SIG-M5 treated with dmso at 0.1 percent for 504 hours (cell line): ENCODE measurements around the gene MKS1.

Experiments
- DNase-seq: peaks from one replicate; lab custom pipeline; 2025; ENCODE audit not compliant: unreplicated experiment; lab: John Stamatoyannopoulos, UW

The MKS1 gene

DNA sequence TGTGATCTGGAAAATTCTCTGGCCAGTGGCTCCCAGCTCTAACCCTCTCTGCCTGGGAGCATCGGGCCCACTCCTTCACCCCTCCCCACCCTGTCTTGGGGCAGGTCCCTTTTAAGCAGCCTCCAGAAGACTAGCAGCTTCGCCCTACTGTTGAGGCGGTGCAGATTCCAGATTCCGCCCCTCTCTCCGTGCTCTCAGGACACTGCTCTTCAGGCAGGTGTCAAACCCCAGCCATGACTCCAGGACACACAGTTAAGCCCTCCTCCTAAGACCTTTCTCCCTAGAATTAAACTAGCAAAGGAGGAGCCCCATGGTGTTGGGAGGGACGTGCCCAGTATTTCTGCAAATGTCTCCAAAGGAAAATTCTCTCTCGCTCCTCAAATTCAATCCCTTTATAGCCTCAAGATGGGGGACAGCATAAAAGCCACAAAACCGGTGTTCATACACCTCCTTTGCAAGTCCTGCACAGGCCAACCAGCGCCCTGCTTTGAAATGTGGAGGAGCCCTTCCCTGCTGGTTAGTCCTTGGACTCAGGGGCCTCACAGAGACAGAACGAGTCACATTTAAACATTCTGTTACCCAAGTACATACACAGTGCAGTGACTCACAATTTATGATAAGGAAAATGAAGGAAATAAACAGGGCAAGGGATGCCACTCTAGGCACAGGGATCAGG, 26.5 kb upstream of the MKS1 start:
- DNase-seq, result no peak

GRCh38 chr17:58244963-58245362, 25.9 kb upstream of the MKS1 start:
- DNase-seq, result no peak

DNA sequence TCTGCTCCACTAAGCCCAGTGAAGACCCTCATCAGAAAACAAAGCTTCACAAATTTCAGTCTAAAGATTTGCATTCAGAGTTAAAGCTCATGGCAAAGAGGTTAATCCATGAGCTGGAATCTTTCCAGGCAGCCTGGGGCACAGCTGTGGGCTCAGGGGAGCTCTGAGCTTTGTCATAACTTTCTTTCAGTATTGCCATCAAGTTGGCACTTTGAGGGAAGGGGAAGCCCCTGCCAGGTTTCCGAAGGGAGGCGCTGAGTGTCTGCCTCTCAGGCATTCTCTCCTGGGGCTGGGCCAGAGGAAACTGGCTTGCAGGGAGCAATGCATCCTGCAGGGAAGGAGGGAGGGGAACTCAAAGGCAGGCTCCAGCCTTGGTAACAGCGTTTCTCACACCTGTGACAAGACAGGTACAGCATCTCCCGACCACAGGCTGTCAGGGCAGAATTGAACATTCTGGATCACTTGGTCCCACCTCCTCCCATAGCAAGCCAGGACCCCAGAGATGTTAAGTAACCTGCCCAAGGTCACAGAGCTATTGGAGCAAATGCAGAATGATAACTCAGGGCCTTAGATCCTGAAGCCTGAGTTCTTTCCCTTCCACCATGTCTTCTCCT, 23.2 kb upstream of the MKS1 start:
- no peak for DNase-seq

DNA sequence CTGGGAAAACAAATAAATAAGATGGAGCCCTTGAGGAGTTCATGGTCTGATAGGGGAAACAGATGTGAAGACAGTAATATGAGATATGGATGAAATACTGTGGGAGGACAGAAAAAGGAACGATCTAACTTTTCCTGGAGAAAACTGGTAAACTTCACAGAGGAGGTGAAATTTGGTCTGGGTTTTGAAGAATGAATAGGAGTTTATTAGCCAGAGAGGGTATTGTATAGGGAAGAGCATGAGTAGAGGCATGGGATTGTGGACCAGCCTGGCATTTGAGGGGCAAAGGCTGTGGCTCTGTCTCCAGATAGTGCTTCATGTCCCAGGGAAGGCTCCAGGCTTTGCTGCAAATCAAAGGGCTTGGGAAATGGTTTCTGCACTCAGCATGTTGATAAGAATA, 20.9 kb upstream of the MKS1 start:
- no peak for DNase-seq

- no peak for DNase-seq
Observed at GRCh38 chr17:58238147-58238634, 19.1 kb upstream of the MKS1 start, which contains the start of gene LPO. LPO (plus strand) TSS chr17:58238584; CDS start chr17:58242980, 4,396 bp downstream.

DNA sequence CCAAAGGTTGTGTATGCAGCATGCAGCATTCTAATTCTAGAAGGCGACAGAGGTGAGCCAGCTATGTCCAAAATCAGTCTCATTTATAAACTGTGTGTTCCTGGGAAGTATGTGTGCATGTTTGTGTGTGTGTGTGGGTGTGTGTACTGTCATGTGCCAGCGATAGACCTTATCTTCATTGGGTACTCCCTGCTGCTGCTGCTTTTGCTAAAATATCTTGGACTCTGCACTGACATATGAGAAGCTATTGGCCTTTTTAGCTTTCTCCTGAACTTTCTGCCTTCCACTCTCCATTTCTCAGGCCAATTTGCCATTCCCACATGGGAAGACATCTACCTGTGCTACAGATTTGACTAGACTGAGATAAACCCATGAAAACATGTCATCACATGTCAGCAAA, 17.3 kb upstream of the MKS1 start:
- DNase-seq, result no peak

GRCh38 chr17:58235821-58236220, 16.8 kb upstream of the MKS1 start:
- no peak for DNase-seq

- no peak for DNase-seq
Observed at GRCh38 chr17:58234512-58234911, 15.5 kb upstream of the MKS1 start.

GRCh38 chr17:58233543-58233942, 14.5 kb upstream of the MKS1 start:
- peak; percentile 80 for DNase-seq

- peak; percentile 92 for DNase-seq
Observed at GRCh38 chr17:58232707-58233156, 13.7 kb upstream of the MKS1 start.

DNA sequence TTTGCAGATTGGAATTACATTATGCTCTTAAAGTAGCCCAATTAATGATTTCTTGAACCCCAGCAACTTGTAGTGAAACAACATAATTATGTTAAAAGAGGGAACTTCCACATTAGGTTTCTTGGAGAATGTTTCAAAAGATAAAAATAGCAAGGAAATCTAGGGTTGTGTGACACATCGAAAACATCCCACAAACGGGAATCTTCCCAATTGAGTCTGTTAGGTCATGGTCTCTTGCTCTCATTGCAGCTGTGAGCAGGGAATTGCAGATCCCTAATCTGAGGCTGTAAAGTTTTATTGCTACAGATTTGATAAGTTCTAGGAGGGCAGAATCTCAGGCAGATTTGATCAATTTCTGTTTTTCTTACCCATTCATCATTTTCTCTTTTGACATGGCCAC, 12.6 kb upstream of the MKS1 start:
- DNase-seq, result no peak

DNA sequence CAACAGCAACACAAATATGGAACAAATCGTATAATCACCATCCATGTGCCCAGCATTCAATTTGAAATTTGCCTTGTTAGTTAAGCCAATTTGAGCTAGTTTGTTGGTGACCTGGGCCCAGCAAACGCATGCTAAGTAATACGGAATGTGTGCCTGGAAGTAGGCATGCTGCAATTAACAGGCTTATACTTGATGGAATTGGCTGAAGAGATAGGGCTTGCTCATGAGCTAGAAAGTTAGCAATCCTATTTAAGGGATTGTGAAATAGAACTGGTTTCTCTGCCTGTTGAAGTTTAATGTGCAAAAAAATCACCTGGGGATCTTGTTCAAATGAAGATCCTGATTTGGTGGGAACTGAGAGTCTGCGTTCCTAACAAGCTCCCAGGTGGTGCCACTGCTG, 10.8 kb upstream of the MKS1 start:
- no peak for DNase-seq

- DNase-seq, result no peak
Observed at GRCh38 chr17:58229384-58229783, 10.3 kb upstream of the MKS1 start.

DNA sequence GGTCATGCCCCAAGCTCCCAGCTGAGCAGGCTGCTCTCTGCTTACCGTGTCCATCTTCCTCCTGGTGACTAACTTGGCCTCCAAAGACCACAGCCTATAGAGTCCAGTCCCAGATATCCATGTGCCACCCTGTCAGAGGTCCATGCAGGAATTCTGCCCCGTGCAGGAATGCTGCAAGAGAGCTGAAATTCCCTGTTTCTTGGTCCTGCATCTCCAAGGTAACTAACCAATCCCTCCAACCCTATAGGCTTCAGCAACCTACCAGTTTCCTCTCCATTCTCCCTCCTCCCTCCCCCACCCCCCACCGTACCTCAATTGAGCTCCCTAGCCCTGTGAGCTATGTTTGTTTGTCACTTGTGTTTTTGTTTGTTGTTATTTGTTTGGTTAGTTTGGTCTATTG, 9.6 kb upstream of the MKS1 start:
- no peak for DNase-seq

- no peak for DNase-seq
Observed at GRCh38 chr17:58227733-58228132, 8.7 kb upstream of the MKS1 start.

DNA sequence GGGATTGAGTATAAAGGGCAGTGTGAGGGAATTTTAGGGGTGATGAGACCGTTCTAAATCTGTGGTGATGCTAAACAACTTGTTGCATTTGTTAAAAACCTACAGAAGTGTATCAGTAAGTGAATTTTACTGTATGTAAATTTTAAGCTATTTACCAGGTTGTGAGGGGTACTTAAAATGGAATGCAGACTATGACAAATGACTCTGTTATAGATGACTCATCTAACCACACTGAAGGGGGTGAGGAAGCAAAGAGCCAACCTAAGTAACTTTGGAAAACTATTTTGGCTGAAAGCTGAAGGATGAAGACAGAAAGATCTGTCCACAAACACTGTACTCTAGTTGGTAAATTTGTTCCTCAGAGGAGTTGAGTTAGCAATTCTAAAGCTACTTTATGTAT, 5.3 kb upstream of the MKS1 start:
- DNase-seq, result peak; percentile 60

DNA sequence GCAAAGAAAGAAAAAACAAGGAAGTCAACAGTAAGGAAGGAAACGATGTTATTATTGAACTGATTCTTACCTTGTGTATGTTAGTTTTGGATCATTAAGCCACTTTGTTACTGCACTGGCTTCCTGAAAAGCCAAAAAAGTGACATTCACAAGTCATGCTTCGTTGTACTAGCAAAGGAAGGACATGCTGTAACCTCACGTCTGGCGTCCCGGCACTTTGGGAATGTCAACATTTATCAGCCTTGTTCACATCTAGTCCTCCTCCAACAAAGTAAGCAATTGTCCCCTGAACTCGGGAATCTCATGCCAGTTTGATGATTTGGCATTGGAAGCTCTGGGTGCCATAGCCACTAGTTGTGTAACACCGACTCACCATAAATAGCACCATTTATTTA, 731 bp upstream of the MKS1 start:
- no peak for DNase-seq

DNA sequence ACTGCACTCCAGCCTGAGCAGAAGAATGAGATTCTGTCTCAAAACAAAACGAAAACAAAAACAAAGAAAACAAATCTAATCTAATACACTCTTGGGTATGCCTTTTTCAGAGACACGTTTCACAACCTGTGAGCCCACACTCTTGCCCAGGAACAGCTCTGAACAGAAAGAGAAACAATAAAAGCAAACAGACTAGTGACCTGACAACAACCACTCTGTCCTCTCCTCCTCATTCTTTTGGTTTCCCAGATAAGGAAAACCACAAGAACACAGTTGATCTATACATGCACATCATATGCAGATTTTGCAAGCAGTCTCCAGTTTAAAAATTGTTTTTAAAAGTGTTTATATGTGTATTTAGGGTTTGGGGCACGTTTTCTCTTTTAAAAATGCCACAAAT, 1.3 kb downstream of the MKS1 start:
- no peak for DNase-seq

DNA sequence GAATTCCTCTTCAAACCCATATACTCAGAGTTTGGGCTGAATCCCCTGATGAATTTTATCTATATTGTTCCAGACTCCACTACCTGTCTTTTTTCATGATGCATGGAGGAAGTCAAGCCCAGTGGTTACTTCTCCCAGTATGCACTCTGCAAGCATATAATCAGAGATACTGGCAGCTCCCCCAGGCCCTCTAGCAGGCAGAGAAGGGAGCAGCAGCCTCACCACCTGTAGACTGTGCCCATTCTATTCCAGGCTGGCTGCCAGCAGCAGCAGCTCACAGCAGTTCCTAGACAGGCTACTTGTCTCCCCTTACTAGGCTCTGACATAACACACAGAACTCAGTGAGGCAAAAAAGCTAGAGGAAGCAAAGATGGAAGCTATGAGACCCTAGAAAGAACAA, 3.4 kb downstream of the MKS1 start:
- DNase-seq, result peak; percentile 29

- no peak for DNase-seq
Observed at GRCh38 chr17:58210922-58211321, 8.1 kb downstream of the MKS1 start.

DNA sequence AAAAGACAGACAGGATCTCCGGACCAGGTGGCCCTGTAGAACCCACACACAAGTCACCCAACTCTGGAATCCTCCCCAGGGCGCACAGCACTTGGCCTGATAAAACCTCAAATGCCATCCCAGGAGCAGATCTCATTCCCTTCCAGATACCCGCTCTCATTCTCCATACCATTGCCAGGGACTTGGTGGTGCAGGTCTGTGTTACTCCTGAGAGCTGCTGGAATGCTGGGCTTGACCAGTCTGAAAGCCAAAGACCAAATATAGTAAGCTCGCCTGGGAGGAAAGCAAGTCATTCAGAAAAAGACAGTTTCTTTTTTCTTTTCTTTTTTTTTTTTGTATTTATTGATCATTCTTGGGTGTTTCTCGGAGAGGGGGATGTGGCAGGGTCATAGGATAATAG, 10.7 kb downstream of the MKS1 start:
- no peak for DNase-seq

DNA sequence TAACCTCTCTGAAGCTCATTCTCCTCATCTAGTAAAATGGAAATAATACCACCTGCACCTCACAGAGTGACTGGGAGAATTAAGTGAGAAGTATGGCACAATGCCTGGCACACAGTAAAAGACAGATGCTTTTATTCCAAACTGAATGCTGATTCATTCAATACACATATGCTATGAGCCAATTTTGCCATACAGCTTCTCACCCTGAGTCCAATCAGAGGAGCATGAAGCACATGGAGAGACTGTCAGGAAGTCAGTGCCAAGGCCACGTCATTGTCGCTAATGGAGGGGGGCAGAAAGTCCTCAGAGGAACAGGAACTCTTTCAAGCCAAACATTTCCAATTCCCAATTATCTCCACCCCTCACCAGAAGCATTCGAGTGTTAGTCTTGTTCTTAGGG, 11.6 kb downstream of the MKS1 start:
- no peak for DNase-seq

- DNase-seq, result no peak
Observed at GRCh38 chr17:58205936-58206335, 13.1 kb downstream of the MKS1 start.
